HCT116 (cell line): Measurements from ENCODE around the gene GXYLT2. TPM values are rescaled to one million over a fixed set of nuclear protein-coding genes. Genes with fewer than 3 reads are reported as not detected.

ENCODE experiments used
- ATAC-seq: fragments of 200-7000 bp; cut with Tn5 transposase; 2 replicates; pipeline ENCODE4 v1.9.1; 2020; ENCODE audit warnings: mild to moderate bottlenecking, moderate library complexity
- BruUV-seq: library from RNA; stranded (reverse); fragments of 400-500 nt; replicated peaks from 2 replicates; lab custom pipeline; 2021; lab: Mats Ljungman, UMichigan
- CTCF ChIA-PET: fragments of 300-600 bp; sonication (Branson Sonifier 250); formaldehyde crosslinking; loops from one replicate; lab custom pipeline; 2021; ENCODE audit warnings: antibody characterized with exemption; lab: Charles Lee
- POLR2A ChIA-PET: fragments of 300-600, 350-600 bp; sonication (Branson Sonifier 250); formaldehyde crosslinking; loops from one replicate; lab custom pipeline; 2021; ENCODE audit warnings: antibody characterized with exemption; lab: Charles Lee
- RAD21 ChIA-PET, 2 experiments: fragments of 300-600 bp; sonication (Branson Sonifier 250); formaldehyde crosslinking; loops; one replicate each; lab custom pipeline; 2023; ENCODE audit warnings: low total read pairs in 2 of 2; ENCODE audit not compliant: uncharacterized antibody in 2 of 2, unreplicated experiment in 2 of 2, low non-redundant PET in 1 of 2; lab: Charles Lee
- DNase-seq: peaks from one replicate; pipeline ENCODE4 v3.0.0-alpha.2; 2010; ENCODE audit warnings: low read depth, low spot score
- H2AFZ ChIP-seq: fragments of 200-600 bp; shearing (Covaris generic), sonication (generic); 2 replicates; pipeline ENCODE4 v1.6.1; 2017; ENCODE audit warnings: low read depth, mixed run types, mixed read lengths, antibody characterized with exemption, low read length; ENCODE audit not compliant: poor library complexity, severe bottlenecking
- H3K27ac ChIP-seq: 2 replicates; pipeline ENCODE4 v1.5.1; 2012; ENCODE audit warnings: low read depth, low read length
- H3K27me3 ChIP-seq: fragments of 200-600 bp; sonication (generic); 2 replicates; pipeline ENCODE4 v1.6.1; 2016; ENCODE audit warnings: mixed run types, low read length, mixed read lengths; ENCODE audit not compliant: insufficient read depth
- H3K36me3 ChIP-seq, 2 experiments: fragments of 200-500 bp in 1 of 2; fragments of 200-600 bp in 1 of 2; sonication (Bioruptor generic) in 1 of 2; sonication (generic) in 1 of 2; 2 replicates each; pipeline versions ENCODE4 v1.5.1 to v1.6.1; 2014 to 2016; ENCODE audit warnings: low read length in 2 of 2, inconsistent platforms in 1 of 2, mixed read lengths in 1 of 2, mixed run types in 1 of 2; ENCODE audit not compliant: insufficient read depth in 2 of 2, control insufficient read depth in 1 of 2
- H3K4me1 ChIP-seq, 2 experiments: fragments of 200-600 bp in 1 of 2; sonication (generic) in 1 of 2; 2 replicates each; pipeline versions ENCODE4 v1.5.1 to v1.6.1; 2012 to 2017; ENCODE audit warnings: low read length in 2 of 2, inconsistent platforms in 1 of 2, mild to moderate bottlenecking in 1 of 2, mixed read lengths in 1 of 2, mixed run types in 1 of 2, moderate library complexity in 1 of 2; ENCODE audit not compliant: insufficient read depth in 2 of 2, control insufficient read depth in 1 of 2
- H3K4me2 ChIP-seq: fragments of 200-600 bp; sonication (generic); 2 replicates; pipeline ENCODE4 v1.6.1; 2017; ENCODE audit warnings: mixed run types, low read length, mixed read lengths
- H3K4me3 ChIP-seq, 2 experiments: fragments of 200-600 bp in 1 of 2; sonication (generic) in 1 of 2; replicated peaks in 1 of 2; 2 replicates each; pipeline ENCODE4 v1.5.1; 2011 to 2016; ENCODE audit warnings: low read length in 2 of 2, control low read depth in 1 of 2, low read depth in 1 of 2, mild to moderate bottlenecking in 1 of 2, mixed read lengths in 1 of 2, mixed run types in 1 of 2
- H3K79me2 ChIP-seq: fragments of 200-600 bp; sonication (generic); 2 replicates; pipeline ENCODE4 v1.6.1; 2017; ENCODE audit warnings: mild to moderate bottlenecking, mixed run types, low read length, moderate library complexity, mixed read lengths; ENCODE audit not compliant: insufficient read depth
- H3K9ac ChIP-seq: fragments of 200-600 bp; sonication (generic); 2 replicates; pipeline ENCODE4 v1.6.1; 2016; ENCODE audit warnings: low read length, mixed read lengths
- H3K9me2 ChIP-seq: fragments of 200-600 bp; sonication (generic), shearing (Covaris generic); 2 replicates; pipeline ENCODE4 v1.6.1; 2017; ENCODE audit warnings: mixed run types, mild to moderate bottlenecking, moderate library complexity; ENCODE audit not compliant: insufficient read depth
- H3K9me3 ChIP-seq, 2 experiments: fragments of 200-500 bp in 1 of 2; fragments of 200-600 bp in 1 of 2; sonication (Bioruptor generic) in 1 of 2; sonication (generic) in 1 of 2; 2 replicates each; pipeline ENCODE4 v1.6.1; 2014 to 2017; ENCODE audit warnings: low read length in 2 of 2, mixed read lengths in 2 of 2, inconsistent platforms in 1 of 2, low read depth in 1 of 2, mild to moderate bottlenecking in 1 of 2, mixed run types in 1 of 2, moderate library complexity in 1 of 2; ENCODE audit not compliant: control insufficient read depth in 1 of 2, insufficient read depth in 1 of 2
- H4K20me1 ChIP-seq: fragments of 200-600 bp; sonication (generic), shearing (Covaris generic); 2 replicates; pipeline ENCODE4 v1.6.1; 2017; ENCODE audit warnings: mixed run types, mild to moderate bottlenecking, moderate library complexity; ENCODE audit not compliant: insufficient read depth
- ATF3 ChIP-seq: IDR thresholded peaks from 2 replicates; pipeline ENCODE4 v1.6.1; 2012
- ELF1 ChIP-seq: IDR thresholded peaks from 2 replicates; pipeline ENCODE4 v1.6.1; 2012; ENCODE audit warnings: low read depth, borderline replicate concordance
- FOSL1 ChIP-seq: IDR thresholded peaks from 2 replicates; pipeline ENCODE4 v1.6.1; 2012; ENCODE audit warnings: low read depth
- MAX ChIP-seq: IDR thresholded peaks from 2 replicates; pipeline ENCODE4 v1.6.1; 2012
- POLR2A ChIP-seq: IDR thresholded peaks from 2 replicates; pipeline ENCODE4 v1.7.0; 2011; ENCODE audit warnings: borderline replicate concordance; ENCODE audit not compliant: insufficient read depth, insufficient read length; ENCODE audit errors: extremely low read depth
- SP1 ChIP-seq: IDR thresholded peaks from 2 replicates; pipeline ENCODE4 v1.6.1; 2012; ENCODE audit warnings: low read depth
- TCF7L2 ChIP-seq: IDR thresholded peaks from 2 replicates; pipeline ENCODE4 v1.7.0; 2011; ENCODE audit warnings: borderline replicate concordance, inconsistent platforms; ENCODE audit not compliant: insufficient read depth, insufficient read length; ENCODE audit errors: extremely low read depth
- YY1 ChIP-seq: IDR thresholded peaks from 2 replicates; pipeline ENCODE4 v1.6.1; 2011; ENCODE audit warnings: low read length, low read depth, moderate library complexity, mild to moderate bottlenecking; ENCODE audit not compliant: insufficient replicate concordance; ENCODE audit errors: extremely low read depth
- ZBTB33 ChIP-seq: IDR thresholded peaks from 2 replicates; pipeline ENCODE4 v1.6.1; 2011; ENCODE audit warnings: mild to moderate bottlenecking, low read length, moderate library complexity; ENCODE audit not compliant: insufficient replicate concordance; ENCODE audit errors: extremely low read depth
- ZNF274 ChIP-seq: fragments of 200-500 bp; sonication (Bioruptor generic); IDR thresholded peaks from 2 replicates; pipeline ENCODE4 v1.6.1; 2014; ENCODE audit warnings: mild to moderate bottlenecking, low read depth, low read length, inconsistent platforms
- intact Hi-C: fragments of 100-400 bp; cut with micrococcal nuclease; formaldehyde crosslinking; loops from 2 replicates; pipeline ENCODE4 v1.10.0; 2022
- total RNA-seq: library from RNA; stranded (reverse); gene quantifications from one replicate; pipeline ENCODE4 v1.2.1, GENCODE V29; 2021; ENCODE audit not compliant: unreplicated experiment
- TF ChIP-seq, protein P1 (sequence below), 3 experiments: fragments of 200-600 bp in 1 of 3; sonication (generic) in 1 of 3; IDR thresholded peaks in 2 of 3; conservative IDR thresholded peaks in 1 of 3; 2 replicates each; pipeline ENCODE4 v1.5.1; 2012 to 2017; ENCODE audit warnings: low read depth in 2 of 3, low read length in 2 of 3, antibody characterized with exemption in 1 of 3, borderline replicate concordance in 1 of 3, control low read depth in 1 of 3, mild to moderate bottlenecking in 1 of 3, mixed read lengths in 1 of 3, mixed run types in 1 of 3, moderate library complexity in 1 of 3; ENCODE audit not compliant: insufficient read depth in 1 of 3

The GXYLT2 gene
- total RNA-seq, 1 experiment from 2014 or later = 5.6 TPM

- H3K9ac ChIP-seq = no peak overlapping the region
- H3K36me3 ChIP-seq = no peaks in the 10 kb centered on the region
- H3K27ac ChIP-seq = no peak overlapping the region
- H3K9me3 ChIP-seq = no peaks in the 10 kb centered on the region
- H4K20me1 ChIP-seq = no peaks in the 10 kb centered on the region
- no peaks in the 10 kb centered on the region for H3K27me3 ChIP-seq
- no peak for ATAC-seq
- ChIA-PET RAD21 (no interaction called here), CTCF (no interaction called here), POLR2A (no interaction called here)
- no TSS peak for BruUV-seq
- DNase-seq = no peak
- no peaks in the 10 kb centered on the region for H3K79me2 ChIP-seq
- no peaks in the 10 kb centered on the region for H3K9me2 ChIP-seq
- no peak overlapping the region for H3K4me2 ChIP-seq
- H3K4me3 ChIP-seq = no peak overlapping the region
- peaks cover 6 to 11% of the 10 kb centered on the region in 2 experiments; a peak in 3 of 4 replicates for H3K4me1 ChIP-seq
- TF ChIP-seq ZBTB33 (no peak), ELF1 (no peak), TCF7L2 (no peak), ATF3 (no peak), POLR2A (no peak), FOSL1 (no peak), YY1 (no peak), SP1 (no peak), MAX (no peak), ZNF274 (no peak)
- TF ChIP-seq, protein P1, sequence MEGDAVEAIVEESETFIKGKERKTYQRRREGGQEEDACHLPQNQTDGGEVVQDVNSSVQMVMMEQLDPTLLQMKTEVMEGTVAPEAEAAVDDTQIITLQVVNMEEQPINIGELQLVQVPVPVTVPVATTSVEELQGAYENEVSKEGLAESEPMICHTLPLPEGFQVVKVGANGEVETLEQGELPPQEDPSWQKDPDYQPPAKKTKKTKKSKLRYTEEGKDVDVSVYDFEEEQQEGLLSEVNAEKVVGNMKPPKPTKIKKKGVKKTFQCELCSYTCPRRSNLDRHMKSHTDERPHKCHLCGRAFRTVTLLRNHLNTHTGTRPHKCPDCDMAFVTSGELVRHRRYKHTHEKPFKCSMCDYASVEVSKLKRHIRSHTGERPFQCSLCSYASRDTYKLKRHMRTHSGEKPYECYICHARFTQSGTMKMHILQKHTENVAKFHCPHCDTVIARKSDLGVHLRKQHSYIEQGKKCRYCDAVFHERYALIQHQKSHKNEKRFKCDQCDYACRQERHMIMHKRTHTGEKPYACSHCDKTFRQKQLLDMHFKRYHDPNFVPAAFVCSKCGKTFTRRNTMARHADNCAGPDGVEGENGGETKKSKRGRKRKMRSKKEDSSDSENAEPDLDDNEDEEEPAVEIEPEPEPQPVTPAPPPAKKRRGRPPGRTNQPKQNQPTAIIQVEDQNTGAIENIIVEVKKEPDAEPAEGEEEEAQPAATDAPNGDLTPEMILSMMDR (IDR thresholded peaks at IDR 0.05 in 2 of 3, conservative IDR thresholded peaks at IDR 0.05 in 1 of 3; ENCODE audit: borderline replicate concordance in 1 of 3, insufficient read depth in 1 of 3, low read depth in 2 of 3, low read length in 2 of 3) = no peak
- H2AFZ ChIP-seq = no peak overlapping the region
- intact Hi-C loops = no loop called here
These were observed 103.7 kb downstream of the GXYLT2 start for GRCh38 chr3:72991522-72991921.
